Neural progenitor cell (in vitro differentiated cells): ENCODE results near the gene LRRC1. TPM values are rescaled to one million over a fixed set of nuclear protein-coding genes. Genes with fewer than 3 reads are reported as not detected.

Source experiments
- DNase-seq: peaks from one replicate; pipeline ENCODE4 v3.0.0-alpha.2; 2016; ENCODE audit warnings: low spot score
- H2AFZ ChIP-seq: fragments of 200-600 bp; sonication (generic); replicated peaks from 2 replicates; pipeline ENCODE4 v1.6.1; 2016; ENCODE audit warnings: antibody characterized with exemption
- H3F3A ChIP-seq: fragments of 200-600 bp; sonication (generic); 2 replicates; pipeline ENCODE4 v1.6.1; 2016; ENCODE audit warnings: antibody characterized with exemption, low read depth
- H3K27ac ChIP-seq: fragments of 200-600 bp; sonication (generic); 2 replicates; pipeline ENCODE4 v1.5.1; 2016; ENCODE audit warnings: mild to moderate bottlenecking
- H3K27me3 ChIP-seq: fragments of 200-600 bp; sonication (generic); 2 replicates; pipeline ENCODE4 v1.6.1; 2016; ENCODE audit warnings: mild to moderate bottlenecking, moderate library complexity
- H3K36me3 ChIP-seq: fragments of 200-600 bp; sonication (generic); 2 replicates; pipeline ENCODE4 v1.5.1; 2016
- H3K4me1 ChIP-seq: fragments of 200-600 bp; sonication (generic); 2 replicates; pipeline ENCODE4 v1.6.1; 2016; ENCODE audit warnings: mixed run types
- H3K4me2 ChIP-seq: fragments of 200-600 bp; sonication (generic); 2 replicates; pipeline ENCODE4 v1.6.1; 2016
- H3K4me3 ChIP-seq: fragments of 200-600 bp; sonication (generic); 2 replicates; pipeline ENCODE4 v1.5.1; 2016
- H3K79me2 ChIP-seq: fragments of 200-600 bp; sonication (generic); 2 replicates; pipeline ENCODE4 v1.6.1; 2016; ENCODE audit warnings: low read depth
- H3K9ac ChIP-seq: fragments of 200-600 bp; sonication (generic); 2 replicates; pipeline ENCODE4 v1.6.1; 2016
- H3K9me3 ChIP-seq: fragments of 200-600 bp; sonication (generic); 2 replicates; pipeline ENCODE4 v1.5.1; 2016; ENCODE audit warnings: low read depth
- H4K20me1 ChIP-seq: fragments of 200-600 bp; sonication (generic); 2 replicates; pipeline ENCODE4 v1.6.1; 2016; ENCODE audit warnings: low read depth
- H3K27ac Mint-ChIP-seq: 3 replicates; pipeline ENCODE4 v1.8.0; 2021; ENCODE audit warnings: mixed read lengths
- H3K27me3 Mint-ChIP-seq: 2 replicates; pipeline ENCODE4 v1.8.0; 2022; ENCODE audit warnings: low read depth, mild to moderate bottlenecking, inconsistent platforms, moderate library complexity, mixed read lengths; ENCODE audit not compliant: insufficient read depth
- H3K36me3 Mint-ChIP-seq: 3 replicates; pipeline ENCODE4 v1.8.0; 2021; ENCODE audit warnings: mixed read lengths
- H3K4me1 Mint-ChIP-seq: 3 replicates; pipeline ENCODE4 v1.8.0; 2021; ENCODE audit warnings: mixed read lengths
- H3K4me3 Mint-ChIP-seq: 3 replicates; pipeline ENCODE4 v1.8.0; 2021; ENCODE audit warnings: mild to moderate bottlenecking, moderate library complexity, mixed read lengths
- H3K9me3 Mint-ChIP-seq: 3 replicates; pipeline ENCODE4 v1.8.0; 2020; ENCODE audit warnings: mixed read lengths
- CTCF ChIP-seq: fragments of 200-600 bp; sonication (generic); IDR thresholded peaks from 2 replicates; pipeline ENCODE4 v1.5.1; 2017; ENCODE audit warnings: antibody characterized with exemption, mild to moderate bottlenecking
- EZH2 ChIP-seq: fragments of 200-600 bp; sonication (generic); IDR thresholded peaks from 2 replicates; pipeline ENCODE4 v1.6.1; 2017; ENCODE audit warnings: antibody characterized with exemption, mild to moderate bottlenecking, moderate library complexity
- EZH2phosphoT487 ChIP-seq: fragments of 200-600 bp; sonication (generic); IDR thresholded peaks from 2 replicates; pipeline ENCODE4 v1.6.1; 2017; ENCODE audit warnings: antibody characterized with exemption
- total RNA-seq: library from RNA; depleted of rRNA; stranded (reverse); fragments of >200 nt; gene quantifications from 2 replicates; pipeline ENCODE4 v1.2.3, GENCODE V29; 2015; ENCODE audit warnings: low replicate concordance

Gene LRRC1
- total RNA-seq, 1 donor from 2014 or later = 14.0 TPM

- Mint-ChIP-seq H3K36me3 (no peaks in the 10 kb centered on the region), H3K4me1 (no peaks in the 10 kb centered on the region), H3K27ac (no peak overlapping the region), H3K27me3 (peaks cover 2% of the 10 kb centered on the region), H3K4me3 (no peak overlapping the region), H3K9me3 (no peaks in the 10 kb centered on the region)
- no peaks in the 10 kb centered on the region for H3K27me3 ChIP-seq
- H3K4me2 ChIP-seq = no peak overlapping the region
- no peak overlapping the region for H3K9ac ChIP-seq
- no peaks in the 10 kb centered on the region for H3K4me1 ChIP-seq
- no peak overlapping the region for H3K4me3 ChIP-seq
- no peaks in the 10 kb centered on the region for H3F3A ChIP-seq
- no peaks in the 10 kb centered on the region for H3K79me2 ChIP-seq
- no peaks in the 10 kb centered on the region for H3K36me3 ChIP-seq
- no peaks in the 10 kb centered on the region for H4K20me1 ChIP-seq
- no peak overlapping the region for H3K27ac ChIP-seq
- no peaks in the 10 kb centered on the region for H3K9me3 ChIP-seq
- no peak for TF ChIP-seq EZH2phosphoT487
- no peak for TF ChIP-seq CTCF
- no peak overlapping the region for H2AFZ ChIP-seq
- no peak for DNase-seq
These were observed 38.4 kb upstream of the LRRC1 start for GRCh38 chr6:53756396-53756795.

DNA sequence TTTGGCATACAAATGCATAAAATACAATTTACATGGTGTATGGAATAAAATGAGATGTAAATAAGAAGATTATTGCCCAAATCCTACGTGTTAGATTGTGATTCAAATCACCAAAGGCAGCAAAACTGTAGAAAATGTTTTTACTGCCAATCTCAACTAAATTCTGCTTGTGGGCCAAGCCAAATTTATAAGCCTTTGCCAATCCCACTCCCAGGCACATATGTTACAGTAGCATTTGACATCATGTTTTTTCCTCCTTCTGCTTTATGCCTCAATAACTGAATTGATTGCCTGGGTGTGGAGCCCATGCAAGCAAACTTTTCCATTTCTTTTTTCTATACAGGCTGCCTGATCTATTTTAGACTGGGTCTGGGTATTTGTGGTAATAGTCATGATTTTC, 36.3 kb upstream of the LRRC1 start:
- H3K36me3 Mint-ChIP-seq = no peaks in the 10 kb centered on the region
- Histone ChIP-seq H3K4me1 (no peaks in the 10 kb centered on the region), H3K9me3 (no peaks in the 10 kb centered on the region), H3K4me3 (no peak overlapping the region), H3K9ac (no peak overlapping the region), H4K20me1 (no peaks in the 10 kb centered on the region), H3K27ac (no peak overlapping the region), H3K36me3 (no peaks in the 10 kb centered on the region), H3K79me2 (no peaks in the 10 kb centered on the region), H3F3A (no peaks in the 10 kb centered on the region), H2AFZ (no peak overlapping the region), H3K27me3 (no peaks in the 10 kb centered on the region), H3K4me2 (no peak overlapping the region)
- H3K27ac Mint-ChIP-seq = no peak overlapping the region
- TF ChIP-seq CTCF (no peak), EZH2phosphoT487 (no peak), EZH2 (no peak)
- no peak overlapping the region for H3K4me3 Mint-ChIP-seq
- H3K4me1 Mint-ChIP-seq = no peaks in the 10 kb centered on the region
- H3K9me3 Mint-ChIP-seq = no peaks in the 10 kb centered on the region
- DNase-seq = no peak
- peaks cover 2% of the 10 kb centered on the region for H3K27me3 Mint-ChIP-seq

DNA sequence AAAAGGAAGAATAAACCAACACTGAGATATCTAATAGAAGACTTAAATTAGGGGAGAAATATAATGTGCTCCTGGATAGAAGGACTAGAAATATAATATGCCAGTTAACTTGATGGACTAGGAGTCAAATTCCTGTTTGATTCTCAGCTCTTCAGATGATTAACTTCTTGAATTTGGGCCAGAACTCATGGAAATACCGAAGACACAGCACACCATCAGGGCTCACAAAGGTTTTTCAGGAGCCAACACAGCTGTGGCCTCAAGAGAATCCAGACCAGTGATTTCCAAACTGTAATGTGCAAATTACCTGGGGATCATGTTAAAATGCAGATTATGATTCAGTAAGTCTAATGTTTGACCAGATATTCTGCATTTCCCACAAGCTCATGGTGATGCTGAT, 33.8 kb upstream of the LRRC1 start:
- Histone ChIP-seq H3K36me3 (no peaks in the 10 kb centered on the region), H3K4me2 (no peak overlapping the region), H3K9ac (no peak overlapping the region), H3K9me3 (no peaks in the 10 kb centered on the region), H3F3A (no peaks in the 10 kb centered on the region), H3K27me3 (no peaks in the 10 kb centered on the region), H2AFZ (no peak overlapping the region), H3K27ac (no peak overlapping the region), H3K79me2 (no peaks in the 10 kb centered on the region), H3K4me1 (no peaks in the 10 kb centered on the region), H4K20me1 (no peaks in the 10 kb centered on the region), H3K4me3 (no peak overlapping the region)
- Mint-ChIP-seq H3K4me1 (no peaks in the 10 kb centered on the region), H3K27ac (no peak overlapping the region), H3K4me3 (no peak overlapping the region), H3K27me3 (peaks cover 2% of the 10 kb centered on the region), H3K9me3 (no peaks in the 10 kb centered on the region), H3K36me3 (no peaks in the 10 kb centered on the region)
- no peak for DNase-seq
- TF ChIP-seq CTCF (no peak), EZH2 (no peak), EZH2phosphoT487 (no peak)

DNA sequence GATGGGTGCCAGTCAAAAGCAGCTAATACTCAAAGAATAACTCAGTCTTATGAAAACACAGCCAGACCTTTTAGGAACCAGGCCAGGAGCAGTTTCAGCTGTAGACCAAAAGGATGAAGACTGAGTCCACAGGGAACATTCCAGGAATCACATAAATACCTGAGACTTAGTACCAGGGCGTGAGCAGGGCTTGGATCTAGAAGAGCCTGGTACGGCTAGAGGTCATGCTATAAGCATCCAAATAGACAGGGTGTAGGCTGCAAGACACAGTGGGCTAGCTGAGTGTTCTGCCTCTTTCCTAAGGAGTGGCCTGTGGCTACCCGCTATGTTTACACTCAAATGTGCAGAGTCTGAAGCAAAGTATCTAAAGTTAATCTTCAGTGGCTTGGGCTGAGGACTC, 29.5 kb upstream of the LRRC1 start:
- no peaks in the 10 kb centered on the region for H3K36me3 ChIP-seq
- no peak for TF ChIP-seq CTCF
- TF ChIP-seq EZH2phosphoT487 = no peak
- TF ChIP-seq EZH2 = no peak
- H3K4me2 ChIP-seq = no peak overlapping the region
- H3K9me3 Mint-ChIP-seq = no peaks in the 10 kb centered on the region
- no peaks in the 10 kb centered on the region for H3K9me3 ChIP-seq
- no peaks in the 10 kb centered on the region for H3K36me3 Mint-ChIP-seq
- H3K27me3 Mint-ChIP-seq = no peaks in the 10 kb centered on the region
- no peak overlapping the region for H3K4me3 ChIP-seq
- H3K79me2 ChIP-seq = no peaks in the 10 kb centered on the region
- no peak overlapping the region for H3K9ac ChIP-seq
- DNase-seq = no peak
- no peaks in the 10 kb centered on the region for H3K4me1 ChIP-seq
- H3F3A ChIP-seq = no peaks in the 10 kb centered on the region
- no peak overlapping the region for H3K4me3 Mint-ChIP-seq
- H2AFZ ChIP-seq = no peak overlapping the region
- H3K27ac ChIP-seq = no peak overlapping the region
- no peaks in the 10 kb centered on the region for H3K4me1 Mint-ChIP-seq
- H3K27ac Mint-ChIP-seq = no peak overlapping the region
- no peaks in the 10 kb centered on the region for H3K27me3 ChIP-seq
- H4K20me1 ChIP-seq = no peaks in the 10 kb centered on the region
